ENCODE results near the gene ABCB11.

DNA sequence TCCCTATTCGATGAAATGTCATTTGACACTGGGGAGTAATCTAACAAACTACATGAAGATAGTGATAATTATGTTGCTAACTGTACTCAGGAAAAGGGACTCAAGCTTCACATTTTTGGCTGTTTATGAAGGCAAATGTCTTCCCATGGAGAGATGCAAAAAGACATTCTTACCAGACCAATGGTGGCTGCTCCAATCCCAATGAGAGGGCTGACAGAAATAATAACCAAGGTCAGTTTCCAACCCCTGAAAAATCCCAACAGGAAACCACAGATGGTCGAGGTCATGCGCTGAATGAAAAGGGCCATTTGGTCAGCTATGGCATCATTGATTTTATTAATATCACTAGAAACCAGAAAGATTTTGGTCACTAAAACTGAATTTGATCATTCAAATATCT is 37.6 kb downstream of the ABCB11 start:
- TF ChIP-seq, protein P1, sequence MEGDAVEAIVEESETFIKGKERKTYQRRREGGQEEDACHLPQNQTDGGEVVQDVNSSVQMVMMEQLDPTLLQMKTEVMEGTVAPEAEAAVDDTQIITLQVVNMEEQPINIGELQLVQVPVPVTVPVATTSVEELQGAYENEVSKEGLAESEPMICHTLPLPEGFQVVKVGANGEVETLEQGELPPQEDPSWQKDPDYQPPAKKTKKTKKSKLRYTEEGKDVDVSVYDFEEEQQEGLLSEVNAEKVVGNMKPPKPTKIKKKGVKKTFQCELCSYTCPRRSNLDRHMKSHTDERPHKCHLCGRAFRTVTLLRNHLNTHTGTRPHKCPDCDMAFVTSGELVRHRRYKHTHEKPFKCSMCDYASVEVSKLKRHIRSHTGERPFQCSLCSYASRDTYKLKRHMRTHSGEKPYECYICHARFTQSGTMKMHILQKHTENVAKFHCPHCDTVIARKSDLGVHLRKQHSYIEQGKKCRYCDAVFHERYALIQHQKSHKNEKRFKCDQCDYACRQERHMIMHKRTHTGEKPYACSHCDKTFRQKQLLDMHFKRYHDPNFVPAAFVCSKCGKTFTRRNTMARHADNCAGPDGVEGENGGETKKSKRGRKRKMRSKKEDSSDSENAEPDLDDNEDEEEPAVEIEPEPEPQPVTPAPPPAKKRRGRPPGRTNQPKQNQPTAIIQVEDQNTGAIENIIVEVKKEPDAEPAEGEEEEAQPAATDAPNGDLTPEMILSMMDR (IDR thresholded peaks at IDR 0.05): no peak
- TF ChIP-seq POLR2AphosphoS5 (IDR thresholded peaks at IDR 0.05; ENCODE audit: low read depth, low read length): no peak
- TF ChIP-seq SIN3A (IDR thresholded peaks at IDR 0.05; ENCODE audit: borderline replicate concordance, insufficient read depth, low read depth, low read length): no peak
